ENCODE measurements around the gene CHRNG.

The CHRNG gene

GRCh38 chr2:232497348-232497747 lies 42.1 kb upstream of the CHRNG start:
- no peak overlapping the region for H3K4me2 ChIP-seq (ENCODE audit: low read length)
- peaks cover 35% of the 10 kb centered on the region for H3K27me3 ChIP-seq (ENCODE audit: control insufficient read depth, insufficient read depth, low read length)
- no peaks in the 10 kb centered on the region for H3K9me3 ChIP-seq (replicated peaks; ENCODE audit: low read length)
- no peaks in the 10 kb centered on the region for H3K4me1 ChIP-seq (ENCODE audit: control insufficient read depth, insufficient read depth, low read length)
- no peaks in the 10 kb centered on the region for H3K36me3 ChIP-seq (ENCODE audit: insufficient read depth, low read length)
- H3K4me3 ChIP-seq (ENCODE audit: low read length) = no peak overlapping the region
- no peak overlapping the region for H3K9ac ChIP-seq (ENCODE audit: low read depth, low read length)

GRCh38 chr2:232498452-232498851 lies 41.0 kb upstream of the CHRNG start:
- H3K36me3 ChIP-seq (ENCODE audit: insufficient read depth, low read length) = no peaks in the 10 kb centered on the region
- no peak overlapping the region for H3K4me3 ChIP-seq (ENCODE audit: low read length)
- H3K4me2 ChIP-seq (ENCODE audit: low read length) = no peak overlapping the region
- peaks cover 37% of the 10 kb centered on the region for H3K27me3 ChIP-seq (ENCODE audit: control insufficient read depth, insufficient read depth, low read length)
- no peak overlapping the region for H3K9ac ChIP-seq (ENCODE audit: low read depth, low read length)
- no peaks in the 10 kb centered on the region for H3K9me3 ChIP-seq (replicated peaks; ENCODE audit: low read length)
- no peaks in the 10 kb centered on the region for H3K4me1 ChIP-seq (ENCODE audit: control insufficient read depth, insufficient read depth, low read length)

- H3K36me3 ChIP-seq (ENCODE audit: insufficient read depth, low read length) = no peaks in the 10 kb centered on the region
- H3K9ac ChIP-seq (ENCODE audit: low read depth, low read length) = no peak overlapping the region
- peaks cover 57% of the 10 kb centered on the region for H3K27me3 ChIP-seq (ENCODE audit: control insufficient read depth, insufficient read depth, low read length)
These were observed 38.1 kb upstream of the CHRNG start for GRCh38 chr2:232501331-232501771.

GRCh38 chr2:232501794-232502390 lies 37.6 kb upstream of the CHRNG start:
- H3K9me3 ChIP-seq (replicated peaks; ENCODE audit: low read length) = no peaks in the 10 kb centered on the region
- peaks cover 62% of the 10 kb centered on the region for H3K27me3 ChIP-seq (ENCODE audit: control insufficient read depth, insufficient read depth, low read length)
- no peak overlapping the region for H3K4me2 ChIP-seq (ENCODE audit: low read length)
- H3K36me3 ChIP-seq (ENCODE audit: insufficient read depth, low read length) = no peaks in the 10 kb centered on the region
- no peak overlapping the region for H3K4me3 ChIP-seq (ENCODE audit: low read length)
- no peak overlapping the region for H3K9ac ChIP-seq (ENCODE audit: low read depth, low read length)
- H3K4me1 ChIP-seq (ENCODE audit: control insufficient read depth, insufficient read depth, low read length) = no peaks in the 10 kb centered on the region

More at GRCh38 chr2:232501331-232501771, 38.1 kb upstream of the CHRNG start:
- no peak overlapping the region for H3K4me2 ChIP-seq (ENCODE audit: low read length)
- no peak overlapping the region for H3K4me3 ChIP-seq (ENCODE audit: low read length)
- no peaks in the 10 kb centered on the region for H3K4me1 ChIP-seq (ENCODE audit: control insufficient read depth, insufficient read depth, low read length)
- no peaks in the 10 kb centered on the region for H3K9me3 ChIP-seq (replicated peaks; ENCODE audit: low read length)

GRCh38 chr2:232502511-232502910 lies 37.0 kb upstream of the CHRNG start:
- no peak overlapping the region for H3K4me3 ChIP-seq (ENCODE audit: low read length)
- no peak overlapping the region for H3K9ac ChIP-seq (ENCODE audit: low read depth, low read length)
- no peaks in the 10 kb centered on the region for H3K9me3 ChIP-seq (replicated peaks; ENCODE audit: low read length)
- H3K4me2 ChIP-seq (ENCODE audit: low read length) = no peak overlapping the region
- H3K4me1 ChIP-seq (ENCODE audit: control insufficient read depth, insufficient read depth, low read length) = no peaks in the 10 kb centered on the region
- H3K36me3 ChIP-seq (ENCODE audit: insufficient read depth, low read length) = no peaks in the 10 kb centered on the region
- peaks cover 67% of the 10 kb centered on the region for H3K27me3 ChIP-seq (ENCODE audit: control insufficient read depth, insufficient read depth, low read length)

- no peaks in the 10 kb centered on the region for H3K4me1 ChIP-seq (ENCODE audit: control insufficient read depth, insufficient read depth, low read length)
- H3K9me3 ChIP-seq (replicated peaks; ENCODE audit: low read length) = no peaks in the 10 kb centered on the region
- peak overlapping the region; percentile 61 for H3K4me2 ChIP-seq (ENCODE audit: low read length)
- H3K4me3 ChIP-seq (ENCODE audit: low read length) = no peak overlapping the region
- H3K36me3 ChIP-seq (ENCODE audit: insufficient read depth, low read length) = no peaks in the 10 kb centered on the region
- no peak overlapping the region for H3K9ac ChIP-seq (ENCODE audit: low read depth, low read length)
- H3K27me3 ChIP-seq (ENCODE audit: control insufficient read depth, insufficient read depth, low read length) = peaks cover 67% of the 10 kb centered on the region
These were observed 36.3 kb upstream of the CHRNG start for GRCh38 chr2:232502911-232503808.

GRCh38 chr2:232503809-232504323 lies 35.6 kb upstream of the CHRNG start:
- Histone ChIP-seq H3K4me2 (ENCODE audit: low read length) (peak overlapping the region; percentile 61), H3K4me1 (ENCODE audit: control insufficient read depth, insufficient read depth, low read length) (no peaks in the 10 kb centered on the region), H3K9ac (ENCODE audit: low read depth, low read length) (no peak overlapping the region), H3K27me3 (ENCODE audit: control insufficient read depth, insufficient read depth, low read length) (peaks cover 66% of the 10 kb centered on the region), H3K4me3 (ENCODE audit: low read length) (no peak overlapping the region), H3K36me3 (ENCODE audit: insufficient read depth, low read length) (no peaks in the 10 kb centered on the region), H3K9me3 (replicated peaks; ENCODE audit: low read length) (no peaks in the 10 kb centered on the region)

GRCh38 chr2:232504438-232504837 lies 35.1 kb upstream of the CHRNG start:
- Histone ChIP-seq H3K4me1 (ENCODE audit: control insufficient read depth, insufficient read depth, low read length) (no peaks in the 10 kb centered on the region), H3K36me3 (ENCODE audit: insufficient read depth, low read length) (no peaks in the 10 kb centered on the region), H3K4me2 (ENCODE audit: low read length) (no peak overlapping the region), H3K27me3 (ENCODE audit: control insufficient read depth, insufficient read depth, low read length) (peaks cover 67% of the 10 kb centered on the region), H3K9ac (ENCODE audit: low read depth, low read length) (no peak overlapping the region), H3K9me3 (replicated peaks; ENCODE audit: low read length) (no peaks in the 10 kb centered on the region), H3K4me3 (ENCODE audit: low read length) (no peak overlapping the region)

- no peaks in the 10 kb centered on the region for H3K36me3 ChIP-seq (ENCODE audit: insufficient read depth, low read length)
- H3K4me1 ChIP-seq (ENCODE audit: control insufficient read depth, insufficient read depth, low read length) = no peaks in the 10 kb centered on the region
- no peaks in the 10 kb centered on the region for H3K9me3 ChIP-seq (replicated peaks; ENCODE audit: low read length)
- no peak overlapping the region for H3K4me3 ChIP-seq (ENCODE audit: low read length)
- no peak overlapping the region for H3K4me2 ChIP-seq (ENCODE audit: low read length)
- no peak overlapping the region for H3K9ac ChIP-seq (ENCODE audit: low read depth, low read length)
- peaks cover 58% of the 10 kb centered on the region for H3K27me3 ChIP-seq (ENCODE audit: control insufficient read depth, insufficient read depth, low read length)
These were observed 33.6 kb upstream of the CHRNG start for GRCh38 chr2:232505856-232506255.

- H3K4me2 ChIP-seq (ENCODE audit: low read length) = no peak overlapping the region
- no peaks in the 10 kb centered on the region for H3K36me3 ChIP-seq (ENCODE audit: insufficient read depth, low read length)
- H3K9ac ChIP-seq (ENCODE audit: low read depth, low read length) = no peak overlapping the region
- H3K4me1 ChIP-seq (ENCODE audit: control insufficient read depth, insufficient read depth, low read length) = no peaks in the 10 kb centered on the region
- peaks cover 57% of the 10 kb centered on the region for H3K27me3 ChIP-seq (ENCODE audit: control insufficient read depth, insufficient read depth, low read length)
- no peaks in the 10 kb centered on the region for H3K9me3 ChIP-seq (replicated peaks; ENCODE audit: low read length)
- H3K4me3 ChIP-seq (ENCODE audit: low read length) = no peak overlapping the region
These were observed 32.8 kb upstream of the CHRNG start for GRCh38 chr2:232506709-232507108.

- Histone ChIP-seq H3K4me1 (ENCODE audit: control insufficient read depth, insufficient read depth, low read length) (no peaks in the 10 kb centered on the region), H3K9ac (ENCODE audit: low read depth, low read length) (no peak overlapping the region), H3K36me3 (ENCODE audit: insufficient read depth, low read length) (no peaks in the 10 kb centered on the region), H3K4me2 (ENCODE audit: low read length) (no peak overlapping the region), H3K9me3 (replicated peaks; ENCODE audit: low read length) (no peaks in the 10 kb centered on the region), H3K27me3 (ENCODE audit: control insufficient read depth, insufficient read depth, low read length) (peaks cover 66% of the 10 kb centered on the region), H3K4me3 (ENCODE audit: low read length) (no peak overlapping the region)
These were observed 31.2 kb upstream of the CHRNG start for GRCh38 chr2:232508251-232508650.

All from skeletal muscle satellite cell (primary cell).